ENCODE measurements around the gene RAB3GAP1.
"Not testable (repeated sequence)": the region's sequence is repeated elsewhere in the genome, so short reads cannot be mapped to it uniquely, and the experiment has no call there.

Gene RAB3GAP1

GRCh38 chr2:135097532-135098231, 45.6 kb downstream of the RAB3GAP1 start:
- no peak for TF ChIP-seq CTCF (IDR thresholded peaks at IDR 0.05; ENCODE audit: borderline replicate concordance, control extremely low read depth, extremely low read depth, insufficient read depth, missing control alignments)
- no peak for DNase-seq (ENCODE audit: low spot score)
- in situ Hi-C loops (cut with MboI; ENCODE audit: low sequenced_read_pairs, unreplicated experiment) = no loop called here

DNA sequence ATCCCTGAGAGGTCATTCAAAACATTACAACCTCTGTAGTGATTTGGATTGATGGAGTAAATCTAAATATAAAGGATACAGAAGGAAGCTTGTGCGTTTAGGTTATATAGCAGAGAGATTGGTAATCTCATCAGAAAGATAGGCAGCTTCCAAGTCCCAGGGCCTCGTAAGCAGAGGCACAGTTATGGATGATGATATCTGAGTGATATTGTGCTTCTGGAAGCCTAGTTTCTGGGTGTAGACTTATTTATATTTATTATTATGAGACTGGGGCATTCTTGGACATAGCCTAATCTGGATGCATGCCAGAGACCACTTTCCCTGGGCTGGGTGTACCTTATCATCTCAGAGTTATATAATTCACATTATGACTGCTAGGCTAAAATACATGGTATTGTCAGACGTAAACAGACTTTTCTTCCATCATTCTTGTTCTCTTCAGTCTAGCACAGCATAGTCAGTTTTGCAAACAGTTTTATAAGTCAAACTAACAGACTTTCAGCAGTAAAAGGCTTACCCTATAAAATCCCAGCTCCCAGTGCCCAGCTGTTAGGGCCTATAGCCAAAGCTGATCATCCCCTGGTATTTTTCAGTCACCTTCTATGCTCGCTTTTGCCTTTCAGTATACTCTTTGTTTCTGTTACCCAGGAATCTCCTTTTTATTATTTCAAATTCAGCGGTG, 47.9 kb downstream of the RAB3GAP1 start:
- in situ Hi-C loops (cut with MboI; ENCODE audit: low sequenced_read_pairs, unreplicated experiment) = no loop called here
- no peak for TF ChIP-seq CTCF (IDR thresholded peaks at IDR 0.05; ENCODE audit: borderline replicate concordance, control extremely low read depth, extremely low read depth, insufficient read depth, missing control alignments)
- no peak for DNase-seq (ENCODE audit: low spot score)

- no peak for TF ChIP-seq CTCF (IDR thresholded peaks at IDR 0.05; ENCODE audit: borderline replicate concordance, control extremely low read depth, extremely low read depth, insufficient read depth, missing control alignments)
- no peak for DNase-seq (ENCODE audit: low spot score)
- in situ Hi-C loops (cut with MboI; ENCODE audit: low sequenced_read_pairs, unreplicated experiment) = no loop called here
Measured at GRCh38 chr2:135103843-135104242, 51.8 kb downstream of the RAB3GAP1 start.

DNA sequence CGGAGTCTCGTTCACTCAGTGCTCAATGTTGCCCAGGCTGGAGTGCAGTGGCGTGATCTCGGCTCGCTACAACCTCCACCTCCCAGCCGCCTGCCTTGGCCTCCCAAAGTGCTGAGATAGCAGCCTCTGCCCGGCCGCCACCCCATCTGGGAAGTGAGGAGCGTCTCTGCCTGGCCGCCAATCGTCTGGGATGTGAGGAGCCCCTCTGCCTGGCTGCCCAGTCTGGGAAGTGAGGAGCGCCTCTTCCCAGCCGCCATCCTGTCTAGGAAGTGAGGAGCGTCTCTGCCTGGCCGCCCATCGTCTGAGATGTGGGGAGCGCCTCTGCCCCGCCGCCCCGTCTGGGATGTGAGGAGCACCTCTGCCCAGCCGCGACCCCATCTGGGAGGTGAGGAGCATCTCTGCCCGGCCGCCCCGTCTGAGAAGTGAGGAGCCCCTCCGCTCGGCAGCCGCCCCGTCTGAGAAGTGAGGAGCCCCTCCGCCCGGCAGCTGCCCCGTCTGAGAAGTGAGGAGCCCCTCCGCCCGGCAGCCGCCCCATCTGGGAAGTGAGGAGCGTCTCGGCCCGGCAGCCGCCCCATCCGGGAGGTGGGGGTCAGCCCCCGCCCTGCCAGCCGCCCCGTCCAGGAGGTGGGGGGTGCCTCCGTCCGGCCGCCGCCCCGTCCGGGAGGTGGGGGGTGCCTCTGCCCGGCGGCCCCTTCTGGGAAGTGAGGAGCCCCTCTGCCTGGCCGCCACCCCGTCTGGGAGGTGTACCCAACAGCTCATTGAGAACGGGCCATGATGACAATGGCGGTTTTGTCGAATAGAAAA, 53.6 kb downstream of the RAB3GAP1 start:
- in situ Hi-C loops (cut with MboI; ENCODE audit: low sequenced_read_pairs, unreplicated experiment); DNase-seq (ENCODE audit: low spot score): not testable (repeated sequence)

DNA sequence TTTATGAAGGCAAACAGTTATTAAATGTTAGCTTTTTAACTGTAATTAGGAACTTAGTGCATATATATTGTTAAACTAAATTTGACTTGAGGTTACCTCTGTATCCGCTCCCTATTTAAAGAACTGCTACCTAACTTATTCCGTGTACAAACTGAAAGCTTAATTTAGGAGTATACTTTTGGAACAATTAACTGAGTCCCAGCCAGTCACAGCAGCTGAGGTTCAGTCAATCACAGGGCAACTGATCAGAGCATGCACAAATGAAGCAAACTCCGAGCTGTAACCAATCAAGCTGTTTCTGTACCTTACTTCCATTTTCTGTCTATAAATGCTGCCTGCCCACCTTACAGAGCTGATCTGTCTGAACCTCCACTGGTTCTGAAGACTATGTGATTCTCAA, 61.2 kb downstream of the RAB3GAP1 start:
- in situ Hi-C loops (cut with MboI; ENCODE audit: low sequenced_read_pairs, unreplicated experiment) = no loop called here
- no peak for TF ChIP-seq CTCF (IDR thresholded peaks at IDR 0.05; ENCODE audit: borderline replicate concordance, control extremely low read depth, extremely low read depth, insufficient read depth, missing control alignments)
- no peak for DNase-seq (ENCODE audit: low spot score)

GRCh38 chr2:135119582-135119981, 67.5 kb downstream of the RAB3GAP1 start:
- DNase-seq (ENCODE audit: low spot score) = no peak
- in situ Hi-C loops (cut with MboI; ENCODE audit: low sequenced_read_pairs, unreplicated experiment) = no loop called here
- no peak for TF ChIP-seq CTCF (IDR thresholded peaks at IDR 0.05; ENCODE audit: borderline replicate concordance, control extremely low read depth, extremely low read depth, insufficient read depth, missing control alignments)
